Measurements from ENCODE around the gene RND1. TPM values are rescaled to one million over a fixed set of nuclear protein-coding genes. Genes with fewer than 3 reads are reported as not detected.
A peak's percentile ranks its signal among the peaks of the same experiment; 100 is the strongest.

RND1 gene
- total and polyA plus RNA-seq, 2 of the 13 experiments (the other 11 are each of a cell fraction or from before 2014, with no cell fraction given): 1.8 to 1.9 TPM

- TF ChIP-seq ZBTB33 (CRISPR knock-in tag; IDR thresholded peaks at IDR 0.05) (no peak), GRHL1 (CRISPR knock-in tag; conservative IDR thresholded peaks at IDR 0.05) (no peak), KAT7 (CRISPR knock-in tag; IDR thresholded peaks at IDR 0.05; ENCODE audit: borderline replicate concordance) (no peak), MXD3 (CRISPR knock-in tag; IDR thresholded peaks at IDR 0.05) (no peak), ZNF710 (CRISPR knock-in tag; IDR thresholded peaks at IDR 0.05; ENCODE audit: borderline replicate concordance) (0 out of 2 replicates have a peak, but pooled peaks have one; percentile 33), PAXIP1 (CRISPR knock-in tag; conservative IDR thresholded peaks at IDR 0.05) (peak; percentile 82), ZNF12 (CRISPR knock-in tag; IDR thresholded peaks at IDR 0.05) (no peak), POGZ (CRISPR knock-in tag; IDR thresholded peaks at IDR 0.05) (no peak), EEA1 (CRISPR knock-in tag; IDR thresholded peaks at IDR 0.05; ENCODE audit: borderline replicate concordance) (no peak), SMYD3 (CRISPR knock-in tag; IDR thresholded peaks at IDR 0.05) (no peak), ZNF83 (CRISPR knock-in tag; IDR thresholded peaks at IDR 0.05; ENCODE audit: borderline replicate concordance) (no peak), PCBP2 (optimal IDR thresholded peaks at IDR 0.05; ENCODE audit: low read depth, low read length, poor library complexity, severe bottlenecking) (no peak), PHF5A (CRISPR knock-in tag; IDR thresholded peaks at IDR 0.05; ENCODE audit: low read depth, unreplicated experiment) (no peak), BRF2 (CRISPR knock-in tag; IDR thresholded peaks at IDR 0.05) (no peak; the same call in 1 of the 2 replicates), ZSCAN31 (CRISPR knock-in tag; IDR thresholded peaks at IDR 0.05; ENCODE audit: low read depth) (no peak)
Measured at GRCh38 chr12:48883305-48884161, 17.9 kb upstream of the RND1 start (continued).

Measured in HepG2 (cell line).